Sigmoid colon (tissue), 7 donors: Measurements from ENCODE around the gene CNTNAP4. TPM values are rescaled to one million over a fixed set of nuclear protein-coding genes. Genes with fewer than 3 reads are reported as not detected.

Experiments used
- DNase-seq: peaks from one replicate; pipeline ENCODE4 v3.0.0-alpha.2; 2019
- H3K27ac ChIP-seq, 4 donors: fragments of 200-600 bp; sonication (generic); one replicate each; pipeline ENCODE4 v1.5.1; 2016 to 2019; ENCODE audit warnings: mild to moderate bottlenecking in 1 of 4
- H3K27me3 ChIP-seq, 3 donors: fragments of 200-600 bp; sonication (generic); one replicate each; pipeline ENCODE4 v1.5.1; 2019; ENCODE audit warnings: mild to moderate bottlenecking in 1 of 3
- H3K36me3 ChIP-seq, 4 donors: fragments of 200-600 bp; sonication (generic); one replicate each; pipeline ENCODE4 v1.5.1; 2016 to 2019
- H3K4me1 ChIP-seq, 4 donors: fragments of 200-600 bp; sonication (generic); one replicate each; pipeline ENCODE4 v1.5.1; 2017 to 2019
- H3K4me3 ChIP-seq, 4 donors: fragments of 200-600 bp; sonication (generic); one replicate each; pipeline ENCODE4 v1.5.1; 2017 to 2019; ENCODE audit warnings: mild to moderate bottlenecking in 2 of 4, moderate library complexity in 1 of 4
- H3K9me3 ChIP-seq, 4 donors: fragments of 200-600 bp in 3 of 4; sonication (generic) in 3 of 4; one replicate each; pipeline versions ENCODE4 v1.5.1 to v1.6.1; 2013 to 2019
- CTCF ChIP-seq, 4 experiments: fragments of 450-650 bp in 3 of 4; fragments of 200-600 bp in 1 of 4; IDR thresholded peaks; one replicate each; pipeline ENCODE4 v1.5.1; 2016 to 2019; ENCODE audit warnings: antibody characterized with exemption in 4 of 4, mild to moderate bottlenecking in 3 of 4, moderate library complexity in 2 of 4
- EP300 ChIP-seq, 4 donors: sonication (generic); formaldehyde crosslinking; IDR thresholded peaks; one replicate each; pipeline ENCODE4 v1.6.1; 2017; ENCODE audit warnings: antibody characterized with exemption in 4 of 4
- POLR2A ChIP-seq, 2 donors: fragments of 450-650 bp; IDR thresholded peaks; one replicate each; pipeline ENCODE4 v1.6.1; 2016; ENCODE audit warnings: antibody characterized with exemption in 2 of 2, mild to moderate bottlenecking in 2 of 2, moderate library complexity in 2 of 2
- POLR2AphosphoS5 ChIP-seq, 4 donors: sonication (generic); formaldehyde crosslinking; IDR thresholded peaks; one replicate each; pipeline ENCODE4 v1.6.1; 2017; ENCODE audit warnings: antibody characterized with exemption in 4 of 4
- WGBS, 2 donors: extraction: QIAGEN DNeasy Blood & Tissue Kit; methylation state at CpG; one replicate each; pipeline ENCODE4 v1.1.7; 2013; 5-methylcytosine and 5-hydroxymethylcytosine counted together
- intact Hi-C: fragments of 100-400 bp; cut with DNase I; formaldehyde crosslinking; loops from one replicate; pipeline ENCODE4 v1.15.1; 2023
- polyA plus RNA-seq, 3 donors: library from polyadenylated mRNA; stranded (reverse); fragments of 200-250 nt; gene quantifications; one replicate each; pipeline ENCODE4 v1.2.3, GENCODE V29; 2013
- total RNA-seq, 4 donors: library from RNA; depleted of rRNA; stranded (reverse); fragments of >200 nt; gene quantifications; one replicate each; pipeline ENCODE4 v1.1.0, GENCODE V29; 2016
- donor health status: healthy with polysubstance abuse.
- donor health status: Bipolar disorder and iron deficiency.
- donor health status: healthy.

The CNTNAP4 gene
- total and polyA plus RNA-seq, 7 donors: under 0.01 to 1.4 (median 0.22) TPM; not detected in 1

- DNase-seq: no peak
- no peak overlapping the region for H3K4me3 ChIP-seq
- no peaks in the 10 kb centered on the region for H3K27me3 ChIP-seq
- intact Hi-C loops: no loop called here
- WGBS, 2 donors: 78 to 80% methylated on average over 7 of the region's 7 CpGs
- TF ChIP-seq POLR2AphosphoS5 (IDR thresholded peaks at IDR 0.05) (no peak), CTCF (IDR thresholded peaks at IDR 0.05) (no peak), POLR2A (IDR thresholded peaks at IDR 0.05) (no peak), EP300 (IDR thresholded peaks at IDR 0.05) (no peak)
- H3K9me3 ChIP-seq: no peaks in the 10 kb centered on the region
- H3K27ac ChIP-seq: no peak overlapping the region
- no peaks in the 10 kb centered on the region for H3K36me3 ChIP-seq
- H3K4me1 ChIP-seq: no peaks in the 10 kb centered on the region
These were observed 108.5 kb downstream of the CNTNAP4 start for GRCh38 chr16:76385601-76386230.

DNA sequence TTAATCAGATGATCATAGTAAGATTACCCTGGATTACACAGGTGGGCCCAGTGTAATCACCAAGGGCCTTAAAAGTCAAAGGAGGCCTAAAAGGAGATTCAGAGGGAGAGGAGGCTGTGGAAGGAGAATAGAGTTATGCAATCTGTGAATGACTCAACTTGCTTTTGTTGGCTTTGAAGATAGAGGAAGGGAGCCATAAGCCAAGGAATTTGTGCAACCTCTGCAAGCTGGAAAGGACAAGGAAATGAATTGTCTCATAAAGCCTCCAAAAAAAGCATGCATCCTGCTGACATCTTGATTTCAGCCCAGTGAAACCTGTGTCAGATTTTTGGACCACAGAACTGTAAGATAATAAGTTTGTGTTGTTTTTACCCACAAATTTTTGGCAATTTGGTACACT is 109.6 kb downstream of the CNTNAP4 start:
- no peaks in the 10 kb centered on the region for H3K27me3 ChIP-seq
- no peak overlapping the region for H3K27ac ChIP-seq
- H3K4me1 ChIP-seq: no peaks in the 10 kb centered on the region
- no peaks in the 10 kb centered on the region for H3K36me3 ChIP-seq
- no peaks in the 10 kb centered on the region for H3K9me3 ChIP-seq
- TF ChIP-seq EP300 (IDR thresholded peaks at IDR 0.05) (no peak), POLR2AphosphoS5 (IDR thresholded peaks at IDR 0.05) (no peak), POLR2A (IDR thresholded peaks at IDR 0.05) (no peak), CTCF (IDR thresholded peaks at IDR 0.05) (no peak)
- DNase-seq: no peak
- intact Hi-C loops: no loop called here
- H3K4me3 ChIP-seq: no peak overlapping the region

- no peak for DNase-seq
- no peak overlapping the region for H3K27ac ChIP-seq
- 48 to 60% methylated on average over 2 of the region's 2 CpGs for WGBS, 2 donors
- no peaks in the 10 kb centered on the region for H3K4me1 ChIP-seq
- no peak overlapping the region for H3K4me3 ChIP-seq
- TF ChIP-seq POLR2AphosphoS5 (IDR thresholded peaks at IDR 0.05) (no peak), EP300 (IDR thresholded peaks at IDR 0.05) (no peak), CTCF (IDR thresholded peaks at IDR 0.05) (no peak), POLR2A (IDR thresholded peaks at IDR 0.05) (no peak)
- intact Hi-C loops: no loop called here
- H3K36me3 ChIP-seq: no peaks in the 10 kb centered on the region
- no peaks in the 10 kb centered on the region for H3K27me3 ChIP-seq
- H3K9me3 ChIP-seq: no peaks in the 10 kb centered on the region
These were observed 110.8 kb downstream of the CNTNAP4 start for GRCh38 chr16:76387994-76388393.

GRCh38 chr16:76389126-76389525 is 111.9 kb downstream of the CNTNAP4 start:
- WGBS, 2 donors: 83 to 90% methylated on average over 6 of the region's 6 CpGs
- H3K27me3 ChIP-seq: no peaks in the 10 kb centered on the region
- no peak for TF ChIP-seq EP300 (IDR thresholded peaks at IDR 0.05)
- no peak for TF ChIP-seq POLR2A (IDR thresholded peaks at IDR 0.05)
- no peak for TF ChIP-seq POLR2AphosphoS5 (IDR thresholded peaks at IDR 0.05)
- TF ChIP-seq CTCF (IDR thresholded peaks at IDR 0.05): no peak
- DNase-seq: no peak
- no peaks in the 10 kb centered on the region for H3K9me3 ChIP-seq
- H3K27ac ChIP-seq: no peak overlapping the region
- intact Hi-C loops: no loop called here
- no peaks in the 10 kb centered on the region for H3K36me3 ChIP-seq
- no peaks in the 10 kb centered on the region for H3K4me1 ChIP-seq
- H3K4me3 ChIP-seq: no peak overlapping the region

- 76 to 84% methylated on average over 1 of the region's 1 CpG for WGBS, 2 donors
- no peaks in the 10 kb centered on the region for H3K27me3 ChIP-seq
- no peak overlapping the region for H3K27ac ChIP-seq
- TF ChIP-seq CTCF (IDR thresholded peaks at IDR 0.05) (no peak), POLR2A (IDR thresholded peaks at IDR 0.05) (no peak), POLR2AphosphoS5 (IDR thresholded peaks at IDR 0.05) (no peak), EP300 (IDR thresholded peaks at IDR 0.05) (no peak)
- H3K4me1 ChIP-seq: no peaks in the 10 kb centered on the region
- H3K36me3 ChIP-seq: no peaks in the 10 kb centered on the region
- no peaks in the 10 kb centered on the region for H3K9me3 ChIP-seq
- intact Hi-C loops: no loop called here
- H3K4me3 ChIP-seq: no peak overlapping the region
- DNase-seq: no peak
These were observed 113.3 kb downstream of the CNTNAP4 start for GRCh38 chr16:76390476-76390875.
